H1 (cell line): Measurements from ENCODE around the gene EIF4E. TPM values are rescaled to one million over a fixed set of nuclear protein-coding genes. Genes with fewer than 3 reads are reported as not detected.

Experiments
- CTCF ChIA-PET: fragments of 300-600 bp; sonication (Branson Sonifier 250); formaldehyde crosslinking; loops from one replicate; lab custom pipeline; 2021; ENCODE audit not compliant: partially characterized antibody; lab: Charles Lee
- POLR2A ChIA-PET: fragments of 300-600 bp; sonication (Branson Sonifier 250); formaldehyde crosslinking; loops from one replicate; lab custom pipeline; 2021; ENCODE audit warnings: inconsistent platforms; ENCODE audit not compliant: partially characterized antibody; lab: Charles Lee
- DNase-seq, 2 experiments: peaks; one replicate each; pipeline versions ENCODE4 v3.0.0 to v3.0.0-alpha.2; 2010 to 2022; ENCODE audit warnings: low spot score in 2 of 2, low read depth in 1 of 2, mixed read lengths in 1 of 2
- FAIRE-seq: peaks from 2 replicates; lab custom pipeline; 2011; peaks lifted over from hg19 to GRCh38; lab: Jason Lieb, UNC
- H2AFZ ChIP-seq: 2 replicates; pipeline ENCODE4 v1.8.1; 2012; ENCODE audit warnings: low read length, inconsistent platforms
- H2AK5ac ChIP-seq: 2 replicates; pipeline ENCODE4 v1.6.1; 2013; ENCODE audit warnings: low read depth, low read length
- H2BK120ac ChIP-seq: replicated peaks from 2 replicates; pipeline ENCODE3; 2013; ENCODE audit warnings: low read depth, low read length, inconsistent platforms
- H2BK12ac ChIP-seq: 2 replicates; pipeline ENCODE4 v1.6.1; 2013; ENCODE audit warnings: low read depth, low read length
- H2BK15ac ChIP-seq: 2 replicates; pipeline ENCODE4 v1.6.1; 2013; ENCODE audit warnings: low read length
- H2BK20ac ChIP-seq: 2 replicates; pipeline ENCODE4 v1.6.1; 2013; ENCODE audit warnings: low read length
- H2BK5ac ChIP-seq: 2 replicates; pipeline ENCODE4 v1.6.1; 2013; ENCODE audit warnings: low read depth, low read length
- H3K14ac ChIP-seq: 2 replicates; pipeline ENCODE4 v1.6.1; 2013; ENCODE audit warnings: inconsistent platforms; ENCODE audit not compliant: insufficient read length
- H3K18ac ChIP-seq: 2 replicates; pipeline ENCODE4 v1.6.1; 2013; ENCODE audit warnings: low read length; ENCODE audit errors: extremely low read depth
- H3K23ac ChIP-seq: 2 replicates; pipeline ENCODE4 v1.6.1; 2013; ENCODE audit warnings: inconsistent platforms; ENCODE audit not compliant: insufficient read length
- H3K23me2 ChIP-seq: 2 replicates; pipeline ENCODE4 v1.6.1; 2013; ENCODE audit warnings: low read depth, low read length
- H3K27ac ChIP-seq: 2 replicates; pipeline ENCODE4 v1.6.1; 2011; ENCODE audit warnings: low read depth, low read length, inconsistent platforms
- H3K27me3 ChIP-seq, 4 experiments: replicated peaks in 1 of 4; 1 replicate in 1 of 4; 2 replicates in 3 of 4; pipeline versions ENCODE4 v1.6.1 to v1.8.1; 2011 to 2013; ENCODE audit warnings: low read length in 3 of 4, mild to moderate bottlenecking in 3 of 4, inconsistent platforms in 2 of 4, mixed read lengths in 2 of 4, moderate library complexity in 1 of 4; ENCODE audit not compliant: control insufficient read depth in 3 of 4, insufficient read depth in 3 of 4; ENCODE audit errors: extremely low read depth in 1 of 4
- H3K36me3 ChIP-seq, 4 experiments: 2 replicates each; pipeline versions ENCODE4 v1.6.1 to v1.8.1; 2011 to 2013; ENCODE audit warnings: mild to moderate bottlenecking in 4 of 4, low read length in 3 of 4, moderate library complexity in 2 of 4, control low read depth in 1 of 4, inconsistent platforms in 1 of 4; ENCODE audit not compliant: insufficient read depth in 4 of 4, control insufficient read depth in 2 of 4
- H3K4ac ChIP-seq: replicated peaks from 2 replicates; pipeline ENCODE3; 2013; ENCODE audit warnings: low read length, low read depth, mixed read lengths, inconsistent platforms; ENCODE audit not compliant: insufficient read length
- H3K4me1 ChIP-seq, 4 experiments: replicated peaks in 1 of 4; 1 replicate in 1 of 4; 2 replicates in 3 of 4; pipeline versions ENCODE4 v1.6.1 to v1.8.1; 2011 to 2013; ENCODE audit warnings: low read length in 3 of 4, inconsistent platforms in 2 of 4, mixed read lengths in 1 of 4; ENCODE audit not compliant: insufficient read depth in 4 of 4, control insufficient read depth in 3 of 4
- H3K4me2 ChIP-seq, 2 experiments: 2 replicates each; pipeline versions ENCODE4 v1.6.1 to v1.8.1; 2011 to 2013; ENCODE audit warnings: low read depth in 2 of 2, low read length in 2 of 2, control low read depth in 1 of 2, inconsistent platforms in 1 of 2, mild to moderate bottlenecking in 1 of 2; ENCODE audit not compliant: insufficient read depth in 1 of 2
- H3K4me3 ChIP-seq, 4 experiments: fragments of 200-600, 300-600 bp in 1 of 4; sonication (generic), shearing (Covaris generic), sonication (Bioruptor Twin) in 1 of 4; 2 replicates each; pipeline versions ENCODE4 v1.5.1 to v1.8.1; 2011 to 2016; ENCODE audit warnings: low read length in 4 of 4, low read depth in 3 of 4, control low read depth in 2 of 4, inconsistent platforms in 2 of 4, mild to moderate bottlenecking in 2 of 4, mixed read lengths in 1 of 4, moderate library complexity in 1 of 4; ENCODE audit not compliant: insufficient read depth in 2 of 4; ENCODE audit errors: extremely low read depth in 1 of 4
- H3K56ac ChIP-seq: replicated peaks from 2 replicates; pipeline ENCODE3; 2013; ENCODE audit warnings: low read depth, mild to moderate bottlenecking, mixed read lengths, low read length, inconsistent platforms; ENCODE audit not compliant: insufficient read length
- H3K79me1 ChIP-seq: 2 replicates; pipeline ENCODE4 v1.6.1; 2013; ENCODE audit warnings: low read depth, low read length, control low read depth
- H3K79me2 ChIP-seq, 2 experiments: 2 replicates each; pipeline versions ENCODE4 v1.6.1 to v1.8.1; 2012 to 2013; ENCODE audit warnings: low read length in 2 of 2, mild to moderate bottlenecking in 2 of 2, inconsistent platforms in 1 of 2; ENCODE audit not compliant: insufficient read depth in 2 of 2, control insufficient read depth in 1 of 2
- H3K9ac ChIP-seq, 4 experiments: replicated peaks in 1 of 4; 1 replicate in 1 of 4; 2 replicates in 3 of 4; pipeline versions ENCODE4 v1.6.1 to v1.8.1; 2011 to 2013; ENCODE audit warnings: low read depth in 3 of 4, low read length in 3 of 4, control low read depth in 2 of 4, mild to moderate bottlenecking in 2 of 4, moderate library complexity in 2 of 4, inconsistent platforms in 1 of 4; ENCODE audit errors: extremely low read depth in 1 of 4
- H3K9me3 ChIP-seq, 2 experiments: 2 replicates each; pipeline versions ENCODE4 v1.6.1 to v1.8.1; 2012 to 2013; ENCODE audit warnings: mild to moderate bottlenecking in 2 of 2, moderate library complexity in 2 of 2, control low read depth in 1 of 2, inconsistent platforms in 1 of 2, low read depth in 1 of 2, low read length in 1 of 2, mixed read lengths in 1 of 2; ENCODE audit not compliant: insufficient read depth in 2 of 2
- H4K20me1 ChIP-seq, 2 experiments: replicated peaks in 1 of 2; 2 replicates each; pipeline versions ENCODE3 to v1.8.1; 2011 to 2013; ENCODE audit warnings: inconsistent platforms in 2 of 2, low read length in 2 of 2, mild to moderate bottlenecking in 1 of 2; ENCODE audit not compliant: insufficient read depth in 2 of 2, control insufficient read depth in 1 of 2
- H4K5ac ChIP-seq: 2 replicates; pipeline ENCODE4 v1.6.1; 2013; ENCODE audit warnings: low read length, low read depth, mixed read lengths, inconsistent platforms; ENCODE audit not compliant: insufficient read length
- H4K8ac ChIP-seq: 2 replicates; pipeline ENCODE4 v1.8.0; 2013; ENCODE audit warnings: mild to moderate bottlenecking, moderate library complexity, low read length, inconsistent platforms; ENCODE audit not compliant: insufficient read depth; ENCODE audit errors: extremely low read depth
- H4K91ac ChIP-seq: replicated peaks from 2 replicates; pipeline ENCODE3; 2013; ENCODE audit warnings: low read length, mixed read lengths, inconsistent platforms; ENCODE audit not compliant: insufficient read length
- TCF12 ChIP-seq: IDR thresholded peaks from 2 replicates; pipeline ENCODE4 v1.6.1; 2011; ENCODE audit warnings: low read depth, mild to moderate bottlenecking, low read length
- WGBS, 2 experiments: shearing (Covaris generic) in 1 of 2; methylation state at CpG; one replicate each; pipeline versions ENCODE4 v1.1.6 to v1.1.7; 2013 to 2015; ENCODE audit warnings: low lambda C conversion rate in 2 of 2, mixed read lengths in 2 of 2, inconsistent platforms in 1 of 2, low coverage in 1 of 2, missing lambda C conversion rate in 1 of 2; ENCODE audit not compliant: insufficient replicate concordance in 2 of 2, insufficient coverage in 1 of 2, insufficient read length in 1 of 2; ENCODE audit errors: extremely low coverage in 1 of 2, missing lambda C conversion rate in 1 of 2; 5-methylcytosine and 5-hydroxymethylcytosine counted together
- polyA plus RNA-seq, 7 experiments: library from polyadenylated mRNA; depleted of rRNA in 3 of 7; stranded (reverse) in 5 of 7; unstranded in 2 of 7; fragments of >200 nt in 5 of 7; fragments of 200-250 nt in 2 of 7; gene quantifications; 1 replicate in 5 of 7; 2 replicates in 1 of 7; 4 replicates in 1 of 7; pipeline versions ENCODE4 v1.2.1 to v1.2.3, GENCODE V29; 2011 to 2013; ENCODE audit warnings: missing spikeins in 2 of 7, mixed read lengths in 2 of 7
- total RNA-seq: library from RNA; stranded (reverse); fragmentation: NEBNext Ultra II Directional; extraction: Animal tissue kit (Norgen Biotek cat#: 25700); gene quantifications from 2 replicates; pipeline ENCODE4 v1.2.1, GENCODE V29; 2021
- TF ChIP-seq, protein P1 (sequence below): IDR thresholded peaks from 2 replicates; pipeline ENCODE4 v1.6.1; 2011; ENCODE audit warnings: low read length, improper control_type of control experiment

Gene EIF4E
- total and polyA plus RNA-seq, 2 of the 8 experiments (the other 6 are each of a cell fraction or from before 2014, with no cell fraction given) = 59.6 to 185 TPM

DNA sequence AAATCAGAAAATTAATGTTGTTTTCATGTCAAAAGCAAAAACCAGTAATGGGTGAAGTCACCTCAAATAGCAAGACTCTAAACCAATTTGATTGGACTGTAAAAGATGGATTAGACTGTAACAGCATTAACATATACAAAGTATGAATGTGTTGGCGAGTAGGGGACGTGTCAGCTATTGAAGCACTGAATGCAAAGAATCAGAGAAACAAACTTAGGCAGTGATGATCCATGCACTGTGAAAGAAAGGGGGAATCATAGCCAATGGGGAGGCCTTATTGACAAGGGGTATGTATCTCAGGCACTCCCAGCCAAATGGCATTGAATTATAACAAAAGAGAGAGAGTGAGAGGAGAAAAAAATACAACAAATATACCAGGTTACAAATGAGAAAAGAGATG, 30.5 kb upstream of the EIF4E start:
- no peak overlapping the region for H3K56ac ChIP-seq
- no peak overlapping the region for H3K27ac ChIP-seq
- no peak overlapping the region for H3K14ac ChIP-seq
- H3K79me1 ChIP-seq = no peaks in the 10 kb centered on the region
- H2BK15ac ChIP-seq = no peak overlapping the region
- no peak overlapping the region for H2BK5ac ChIP-seq
- no peaks in the 10 kb centered on the region for H3K4me1 ChIP-seq
- no peaks in the 10 kb centered on the region for H3K9me3 ChIP-seq
- no peak overlapping the region for H3K4me2 ChIP-seq
- no peaks in the 10 kb centered on the region for H3K23me2 ChIP-seq
- 92% methylated on average over 2 of the region's 2 CpGs; no CpG with 5 or more reads in 1 of the 2 experiments for WGBS, 2 experiments
- no peaks in the 10 kb centered on the region for H3K27me3 ChIP-seq
- no peak overlapping the region for H2AFZ ChIP-seq
- POLR2A ChIA-PET = no interaction called here
- no peak overlapping the region for H3K23ac ChIP-seq
- H2AK5ac ChIP-seq = no peak overlapping the region
- H2BK120ac ChIP-seq = no peak overlapping the region
- H2BK12ac ChIP-seq = no peak overlapping the region
- H3K36me3 ChIP-seq = no peaks in the 10 kb centered on the region
- H4K5ac ChIP-seq = no peak overlapping the region
- H3K4me3 ChIP-seq = no peak overlapping the region
- H3K9ac ChIP-seq = no peak overlapping the region
- no peaks in the 10 kb centered on the region for H3K79me2 ChIP-seq
- no peak for DNase-seq
- no peak overlapping the region for H4K91ac ChIP-seq
- no peaks in the 10 kb centered on the region for H4K20me1 ChIP-seq
- no peak overlapping the region for H2BK20ac ChIP-seq
- H3K18ac ChIP-seq = no peak overlapping the region
- CTCF ChIA-PET = no interaction called here
- no peak for TF ChIP-seq TCF12
- TF ChIP-seq, protein P1, sequence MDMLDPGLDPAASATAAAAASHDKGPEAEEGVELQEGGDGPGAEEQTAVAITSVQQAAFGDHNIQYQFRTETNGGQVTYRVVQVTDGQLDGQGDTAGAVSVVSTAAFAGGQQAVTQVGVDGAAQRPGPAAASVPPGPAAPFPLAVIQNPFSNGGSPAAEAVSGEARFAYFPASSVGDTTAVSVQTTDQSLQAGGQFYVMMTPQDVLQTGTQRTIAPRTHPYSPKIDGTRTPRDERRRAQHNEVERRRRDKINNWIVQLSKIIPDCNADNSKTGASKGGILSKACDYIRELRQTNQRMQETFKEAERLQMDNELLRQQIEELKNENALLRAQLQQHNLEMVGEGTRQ = no peak
- TF ChIP-seq, all 59 proteins: peak for 0
- no peak for FAIRE-seq
- no peak overlapping the region for H4K8ac ChIP-seq
- H3K4ac ChIP-seq = no peak overlapping the region
